IMR-90 (cell line): ENCODE measurements around the gene VPS26A. TPM values are rescaled to one million over a fixed set of nuclear protein-coding genes. Genes with fewer than 3 reads are reported as not detected.

ENCODE experiments used
- ATAC-seq: fragments of 200-7000 bp; cut with Tn5 transposase; 2 replicates; pipeline ENCODE4 v1.9.1; 2020; ENCODE audit warnings: low read depth, mild to moderate bottlenecking, moderate library complexity
- BruUV-seq: library from RNA; stranded (reverse); fragments of 400-500 nt; replicated peaks from 2 replicates; lab custom pipeline; 2021; lab: Mats Ljungman, UMichigan
- CTCF ChIA-PET: fragments of 300-600 bp; formaldehyde crosslinking; extraction: SDS; loops from one replicate; lab custom pipeline; 2021; ENCODE audit warnings: antibody characterized with exemption; lab: Yijun Ruan, JAX
- POLR2A ChIA-PET: fragments of 300-600 bp; sonication (Branson Sonifier 250); formaldehyde crosslinking; loops from one replicate; lab custom pipeline; 2022; ENCODE audit warnings: antibody characterized with exemption; ENCODE audit not compliant: unreplicated experiment; lab: Charles Lee
- DNase-seq: peaks from one replicate; pipeline ENCODE4 v3.0.0; 2013
- H2AFZ ChIP-seq: replicated peaks from 2 replicates; pipeline ENCODE3; 2013; ENCODE audit warnings: low read length, mild to moderate bottlenecking; ENCODE audit not compliant: poor library complexity
- H2AK5ac ChIP-seq: 2 replicates; pipeline ENCODE4 v1.6.1; 2013; ENCODE audit warnings: low read depth, low read length, inconsistent platforms
- H2AK9ac ChIP-seq: replicated peaks from 2 replicates; pipeline ENCODE3; 2013; ENCODE audit warnings: mild to moderate bottlenecking, low read depth, low read length, moderate library complexity; ENCODE audit not compliant: poor library complexity
- H2BK120ac ChIP-seq: 2 replicates; pipeline ENCODE4 v1.6.1; 2013; ENCODE audit warnings: low read depth, low read length, inconsistent platforms
- H2BK15ac ChIP-seq: 3 replicates; pipeline ENCODE4 v1.6.1; 2013; ENCODE audit warnings: low read depth, low read length, inconsistent platforms
- H2BK20ac ChIP-seq: 2 replicates; pipeline ENCODE4 v1.6.1; 2013; ENCODE audit warnings: low read depth, mild to moderate bottlenecking, inconsistent platforms, low read length, moderate library complexity
- H2BK5ac ChIP-seq: 2 replicates; pipeline ENCODE4 v1.6.1; 2013; ENCODE audit warnings: mild to moderate bottlenecking, low read depth, low read length, inconsistent platforms; ENCODE audit not compliant: poor library complexity, severe bottlenecking
- H3K14ac ChIP-seq: replicated peaks from 2 replicates; pipeline ENCODE4 v1.6.1; 2013; ENCODE audit warnings: low read depth, low read length, inconsistent platforms
- H3K18ac ChIP-seq: 2 replicates; pipeline ENCODE4 v1.6.1; 2013; ENCODE audit warnings: low read depth, low read length, control low read depth
- H3K23ac ChIP-seq: 2 replicates; pipeline ENCODE4 v1.6.1; 2013; ENCODE audit warnings: low read depth, low read length, inconsistent platforms
- H3K27ac ChIP-seq: 2 replicates; pipeline ENCODE4 v1.5.1; 2013; ENCODE audit warnings: mild to moderate bottlenecking, control low read depth, low read length; ENCODE audit not compliant: insufficient read depth
- H3K27me3 ChIP-seq: 2 replicates; pipeline ENCODE4 v1.6.1; 2013; ENCODE audit warnings: low read length; ENCODE audit not compliant: control insufficient read depth, insufficient read depth
- H3K36me3 ChIP-seq: 2 replicates; pipeline ENCODE4 v1.6.1; 2013; ENCODE audit warnings: low read length, mixed read lengths; ENCODE audit not compliant: control insufficient read depth, insufficient read depth
- H3K4ac ChIP-seq: 2 replicates; pipeline ENCODE4 v1.6.1; 2013; ENCODE audit warnings: low read depth, low read length, inconsistent platforms
- H3K4me1 ChIP-seq: 2 replicates; pipeline ENCODE4 v1.6.1; 2013; ENCODE audit warnings: low read length, mixed read lengths; ENCODE audit not compliant: control insufficient read depth, insufficient read depth
- H3K4me2 ChIP-seq: 2 replicates; pipeline ENCODE4 v1.6.1; 2013; ENCODE audit warnings: low read depth, mild to moderate bottlenecking, control low read depth, low read length, moderate library complexity
- H3K4me3 ChIP-seq: 2 replicates; pipeline ENCODE4 v1.5.1; 2013; ENCODE audit warnings: low read depth, mild to moderate bottlenecking, control low read depth, low read length, moderate library complexity; ENCODE audit not compliant: insufficient read depth
- H3K56ac ChIP-seq: 2 replicates; pipeline ENCODE4 v1.6.1; 2013; ENCODE audit warnings: low read length, inconsistent platforms; ENCODE audit not compliant: insufficient read depth; ENCODE audit errors: extremely low read depth
- H3K79me1 ChIP-seq, 2 experiments: 2 replicates each; pipeline ENCODE4 v1.6.1; 2013; ENCODE audit warnings: low read length in 2 of 2, inconsistent platforms in 1 of 2, low read depth in 1 of 2
- H3K9ac ChIP-seq: 2 replicates; pipeline ENCODE4 v1.6.1; 2013; ENCODE audit warnings: low read depth, low read length, control low read depth
- H3K9me1 ChIP-seq: 2 replicates; pipeline ENCODE4 v1.6.1; 2013; ENCODE audit warnings: low read length, inconsistent platforms; ENCODE audit not compliant: insufficient read depth
- H3K9me3 ChIP-seq: 2 replicates; pipeline ENCODE4 v1.6.1; 2013; ENCODE audit warnings: low read length; ENCODE audit not compliant: control insufficient read depth, insufficient read depth
- H4K20me1 ChIP-seq: 2 replicates; pipeline ENCODE4 v1.6.1; 2013; ENCODE audit warnings: low read length, inconsistent platforms; ENCODE audit not compliant: insufficient read depth
- H4K5ac ChIP-seq: 2 replicates; pipeline ENCODE4 v1.6.1; 2013; ENCODE audit warnings: mild to moderate bottlenecking, low read depth, low read length, control low read depth
- H4K8ac ChIP-seq, 2 experiments: 2 replicates each; pipeline ENCODE4 v1.6.1; 2013; ENCODE audit warnings: low read depth in 2 of 2, low read length in 2 of 2, control low read depth in 1 of 2, inconsistent platforms in 1 of 2
- H4K91ac ChIP-seq: 2 replicates; pipeline ENCODE4 v1.6.1; 2013; ENCODE audit warnings: low read depth, low read length, inconsistent platforms; ENCODE audit not compliant: insufficient read depth
- BHLHE40 ChIP-seq: fragments of 150-350 bp; IDR thresholded peaks from 2 replicates; pipeline ENCODE4 v1.6.1; 2016; ENCODE audit warnings: mild to moderate bottlenecking, low read depth, low read length
- CEBPB ChIP-seq: IDR thresholded peaks from 2 replicates; pipeline ENCODE4 v1.6.1; 2012; ENCODE audit warnings: low read depth, low read length, improper control_type of control experiment
- CTCF ChIP-seq: conservative IDR thresholded peaks from 2 replicates; pipeline ENCODE4 v1.5.1; 2012; ENCODE audit warnings: mild to moderate bottlenecking, low read depth, low read length, improper control_type of control experiment
- ELK1 ChIP-seq: fragments of 150-350 bp; IDR thresholded peaks from 2 replicates; pipeline ENCODE4 v1.6.1; 2016; ENCODE audit warnings: low read depth, mild to moderate bottlenecking, low read length, moderate library complexity, borderline replicate concordance
- FOS ChIP-seq: fragments of 150-350 bp; IDR thresholded peaks from 2 replicates; pipeline ENCODE4 v1.6.1; 2016; ENCODE audit warnings: low read depth, low read length
- MAFK ChIP-seq: IDR thresholded peaks from 2 replicates; pipeline ENCODE4 v1.6.1; 2012; ENCODE audit warnings: low read depth, low read length, improper control_type of control experiment
- MAZ ChIP-seq: IDR thresholded peaks from 2 replicates; pipeline ENCODE4 v1.6.1; 2012; ENCODE audit warnings: low read depth, mild to moderate bottlenecking, low read length, improper control_type of control experiment, moderate library complexity, borderline replicate concordance
- MXI1 ChIP-seq: IDR thresholded peaks from 2 replicates; pipeline ENCODE4 v1.6.1; 2012; ENCODE audit warnings: low read depth, mild to moderate bottlenecking, low read length, moderate library complexity, borderline replicate concordance
- POLR2A ChIP-seq: IDR thresholded peaks from 2 replicates; pipeline ENCODE4 v1.6.1; 2012; ENCODE audit warnings: mild to moderate bottlenecking, low read depth, low read length
- RAD21 ChIP-seq: IDR thresholded peaks from 2 replicates; pipeline ENCODE4 v1.6.1; 2012; ENCODE audit warnings: low read length, improper control_type of control experiment
- RCOR1 ChIP-seq: IDR thresholded peaks from 2 replicates; pipeline ENCODE4 v1.6.1; 2012; ENCODE audit warnings: mild to moderate bottlenecking, low read length, improper control_type of control experiment; ENCODE audit not compliant: insufficient replicate concordance
- RFX5 ChIP-seq: IDR thresholded peaks from 2 replicates; pipeline ENCODE4 v1.8.0; 2012; ENCODE audit warnings: low read depth, mild to moderate bottlenecking, low read length, moderate library complexity
- SMC3 ChIP-seq: fragments of 150-350 bp; IDR thresholded peaks from 2 replicates; pipeline ENCODE4 v1.6.1; 2016; ENCODE audit warnings: low read depth, mild to moderate bottlenecking, antibody characterized with exemption, low read length, moderate library complexity
- USF2 ChIP-seq: fragments of 150-350 bp; IDR thresholded peaks from 2 replicates; pipeline ENCODE4 v1.6.1; 2017; ENCODE audit warnings: mild to moderate bottlenecking, antibody characterized with exemption, low read length, low read depth
- WGBS, 2 experiments: methylation state at CpG; one replicate each; pipeline versions ENCODE4 v1.1.5 to v1.1.7; 2013; ENCODE audit warnings: missing lambda C conversion rate in 2 of 2; ENCODE audit not compliant: insufficient read length in 1 of 2; ENCODE audit errors: extremely low coverage in 2 of 2; 5-methylcytosine and 5-hydroxymethylcytosine counted together
- dilution Hi-C: fragments of 300-500 bp; cut with HindIII; formaldehyde crosslinking; loops from one replicate; pipeline ENCODE4 v1.14.3; 2018; ENCODE audit warnings: low sequenced_read_pairs; ENCODE audit not compliant: unreplicated experiment
- in situ Hi-C: fragments of 300-500 bp; cut with MboI; formaldehyde crosslinking; loops from 3 replicates; pipeline ENCODE4 v1.14.3; 2019; ENCODE audit warnings: low sequenced_read_pairs, inconsistent platforms, mixed read lengths
- intact Hi-C: fragments of 100-400 bp; cut with micrococcal nuclease; formaldehyde crosslinking; loops from 2 replicates; pipeline ENCODE4 v1.10.0; 2022
- polyA plus RNA-seq, 3 experiments: library from polyadenylated mRNA; depleted of rRNA; stranded (reverse); fragments of >200 nt; gene quantifications; 2 replicates each; pipeline ENCODE4 v1.2.3, GENCODE V29; 2012; ENCODE audit warnings: low replicate concordance in 1 of 3
- total RNA-seq: library from RNA; depleted of rRNA; stranded (reverse); fragments of >200 nt; gene quantifications from 2 replicates; pipeline ENCODE4 v1.2.3, GENCODE V29; 2012

VPS26A gene
- total and polyA plus RNA-seq, 2 of the 4 experiments (the other 2 are of a cell fraction), result 7.2 to 18.7 TPM

GRCh38 chr10:69201045-69201444 lies 77.1 kb downstream of the VPS26A start:
- H2BK5ac ChIP-seq, result no peak overlapping the region
- no CpG with 5 or more reads among the region's 2 CpGs for WGBS, 2 experiments
- ChIA-PET POLR2A (interaction anchor here (0.6 kb wide), 1 partner anchor 176 kb away, joined by 5 read pairs; no protein-coding TSS in a partner anchor), CTCF (no interaction called here)
- no peak overlapping the region for H3K56ac ChIP-seq
- H2BK15ac ChIP-seq, result no peak overlapping the region
- TF ChIP-seq CEBPB, result no peak
- TF ChIP-seq FOS, result no peak
- TF ChIP-seq MAZ, result no peak
- TF ChIP-seq MXI1, result no peak
- no peak for TF ChIP-seq SMC3
- TF ChIP-seq RCOR1, result no peak
- TF ChIP-seq RFX5, result no peak
- no peak for TF ChIP-seq RAD21
- no peak for TF ChIP-seq CTCF
- TF ChIP-seq MAFK, result no peak
- TF ChIP-seq ELK1, result no peak
- TF ChIP-seq USF2, result no peak
- TF ChIP-seq POLR2A, result no peak
- no peak for TF ChIP-seq BHLHE40
- intact Hi-C loops (no loop called here), in situ Hi-C loops (no loop called here), dilution Hi-C loops (no loop called here)
- no peak overlapping the region for H4K5ac ChIP-seq
- H3K9me1 ChIP-seq, result no peaks in the 10 kb centered on the region
- H3K14ac ChIP-seq, result no peak overlapping the region
- no peaks in the 10 kb centered on the region for H4K20me1 ChIP-seq
- no peak overlapping the region for H3K9ac ChIP-seq
- no peak overlapping the region for H3K18ac ChIP-seq
- H3K27me3 ChIP-seq, result no peaks in the 10 kb centered on the region
- H2BK120ac ChIP-seq, result no peak overlapping the region
- H4K91ac ChIP-seq, result no peak overlapping the region
- no peak overlapping the region for H3K4me2 ChIP-seq
- DNase-seq (peak; percentile 47), ATAC-seq (no peak)
- no peak overlapping the region for H2AK9ac ChIP-seq
- no peak overlapping the region for H2AFZ ChIP-seq
- H3K36me3 ChIP-seq, result peaks cover 33% of the 10 kb centered on the region
- no peak overlapping the region for H3K27ac ChIP-seq
- H2BK20ac ChIP-seq, result no peak overlapping the region
- no TSS peak for BruUV-seq
- H3K4me1 ChIP-seq, result no peaks in the 10 kb centered on the region
- no peak overlapping the region for H4K8ac ChIP-seq
- no peak overlapping the region for H3K4me3 ChIP-seq
- no peaks in the 10 kb centered on the region for H3K79me1 ChIP-seq
- no peak overlapping the region for H3K23ac ChIP-seq
- H3K4ac ChIP-seq, result no peak overlapping the region
- H3K9me3 ChIP-seq, result no peaks in the 10 kb centered on the region
- H2AK5ac ChIP-seq, result no peak overlapping the region
